Coronary artery (tissue), 2 donors: Measurements from ENCODE around the gene SLC10A6.

ENCODE experiments used
- DNase-seq: peaks from one replicate; pipeline ENCODE4 v3.0.0-alpha.2; 2017; ENCODE audit warnings: low spot score
- H3K27ac ChIP-seq, 2 donors: fragments of 200-600 bp; sonication (generic); one replicate each; pipeline ENCODE4 v1.5.1; 2016 to 2019
- H3K4me3 ChIP-seq: fragments of 200-600 bp; sonication (generic); 2 replicates; pipeline ENCODE4 v1.5.1; 2016; ENCODE audit warnings: mild to moderate bottlenecking, moderate library complexity
- CTCF ChIP-seq: fragments of 200-600 bp; sonication (generic); IDR thresholded peaks from one replicate; pipeline ENCODE4 v1.5.1; 2019; ENCODE audit warnings: antibody characterized with exemption

Gene SLC10A6

GRCh38 chr4:86847571-86847970 lies 1.6 kb downstream of the SLC10A6 start:
- TF ChIP-seq CTCF: no peak
- peak overlapping the region; percentile 33 for H3K4me3 ChIP-seq
- no peak for DNase-seq
- H3K27ac ChIP-seq: peak overlapping the region in 1 of 2 donors; percentile 50

GRCh38 chr4:86846921-86847320 lies 2.3 kb downstream of the SLC10A6 start:
- no peak for TF ChIP-seq CTCF
- Histone ChIP-seq H3K4me3 (no peak overlapping the region), H3K27ac (no peak overlapping the region)
- no peak for DNase-seq

GRCh38 chr4:86845593-86845992 lies 3.6 kb downstream of the SLC10A6 start:
- H3K27ac ChIP-seq: no peak overlapping the region
- H3K4me3 ChIP-seq: no peak overlapping the region
- no peak for DNase-seq
- no peak for TF ChIP-seq CTCF

GRCh38 chr4:86841309-86841708 lies 7.9 kb downstream of the SLC10A6 start:
- no peak for DNase-seq
- H3K27ac ChIP-seq: no peak overlapping the region
- no peak overlapping the region for H3K4me3 ChIP-seq
- TF ChIP-seq CTCF: no peak

- no peak for TF ChIP-seq CTCF
- no peak for DNase-seq
- Histone ChIP-seq H3K4me3 (no peak overlapping the region), H3K27ac (no peak overlapping the region)
Observed at GRCh38 chr4:86840858-86841257, 8.3 kb downstream of the SLC10A6 start.

- no peak overlapping the region for H3K4me3 ChIP-seq
- no peak overlapping the region for H3K27ac ChIP-seq
- DNase-seq: no peak
- no peak for TF ChIP-seq CTCF
Observed at GRCh38 chr4:86837691-86838503, 11.3 kb downstream of the SLC10A6 start.

- H3K4me3 ChIP-seq: no peak overlapping the region
- no peak overlapping the region for H3K27ac ChIP-seq
- TF ChIP-seq CTCF: no peak
- no peak for DNase-seq
Observed at GRCh38 chr4:86835677-86836076, 13.5 kb downstream of the SLC10A6 start.
